ENCODE data around the gene CLDN5.
A peak's percentile ranks its signal among the peaks of the same experiment; 100 is the strongest.

CLDN5 gene

GRCh38 chr22:19559324-19559811 is 35.2 kb upstream of the CLDN5 start:
- ChIA-PET CTCF (interaction anchor here (0.9 kb wide), 1 partner anchor 71 kb away, joined by 3 read pairs; no protein-coding TSS in a partner anchor), POLR2A (no interaction called here)
- TF ChIP-seq, protein P1, sequence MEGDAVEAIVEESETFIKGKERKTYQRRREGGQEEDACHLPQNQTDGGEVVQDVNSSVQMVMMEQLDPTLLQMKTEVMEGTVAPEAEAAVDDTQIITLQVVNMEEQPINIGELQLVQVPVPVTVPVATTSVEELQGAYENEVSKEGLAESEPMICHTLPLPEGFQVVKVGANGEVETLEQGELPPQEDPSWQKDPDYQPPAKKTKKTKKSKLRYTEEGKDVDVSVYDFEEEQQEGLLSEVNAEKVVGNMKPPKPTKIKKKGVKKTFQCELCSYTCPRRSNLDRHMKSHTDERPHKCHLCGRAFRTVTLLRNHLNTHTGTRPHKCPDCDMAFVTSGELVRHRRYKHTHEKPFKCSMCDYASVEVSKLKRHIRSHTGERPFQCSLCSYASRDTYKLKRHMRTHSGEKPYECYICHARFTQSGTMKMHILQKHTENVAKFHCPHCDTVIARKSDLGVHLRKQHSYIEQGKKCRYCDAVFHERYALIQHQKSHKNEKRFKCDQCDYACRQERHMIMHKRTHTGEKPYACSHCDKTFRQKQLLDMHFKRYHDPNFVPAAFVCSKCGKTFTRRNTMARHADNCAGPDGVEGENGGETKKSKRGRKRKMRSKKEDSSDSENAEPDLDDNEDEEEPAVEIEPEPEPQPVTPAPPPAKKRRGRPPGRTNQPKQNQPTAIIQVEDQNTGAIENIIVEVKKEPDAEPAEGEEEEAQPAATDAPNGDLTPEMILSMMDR (IDR thresholded peaks at IDR 0.05; ENCODE audit: insufficient read depth, low read length, missing control alignments) = no peak
- no peak overlapping the region for H3K4me3 ChIP-seq (ENCODE audit: low read depth, low read length)
- DNase-seq (ENCODE audit: low read depth, low spot score) = no peak

DNA sequence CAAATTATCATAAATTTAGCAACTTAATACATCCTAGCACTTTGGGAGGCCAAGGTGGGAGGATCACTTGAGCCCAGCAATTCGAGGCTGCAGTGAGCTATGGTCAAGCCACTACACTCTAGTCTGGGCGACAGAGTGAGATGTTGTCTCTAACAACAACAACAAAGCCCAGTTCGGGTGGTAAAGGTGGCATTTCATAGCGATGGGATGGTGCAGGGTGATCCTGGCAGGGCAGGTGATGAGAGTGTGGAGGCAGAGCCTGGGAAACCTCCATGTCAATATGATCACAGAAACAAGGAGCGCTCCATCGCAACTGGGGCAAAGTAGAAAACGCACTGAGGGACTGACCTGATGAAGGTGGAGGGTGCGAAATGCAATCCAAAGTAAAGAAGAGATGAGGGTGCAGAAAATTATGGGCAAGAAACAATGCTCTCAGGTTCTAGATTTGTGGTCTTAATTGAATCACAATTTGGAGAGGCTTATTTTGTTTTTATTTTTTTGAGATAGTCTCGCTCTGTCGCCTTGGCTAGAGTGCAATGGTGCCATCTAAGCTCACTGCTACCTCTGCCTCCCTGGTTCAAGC is 32.8 kb upstream of the CLDN5 start:
- CTCF ChIA-PET = no interaction called here
- DNase-seq (ENCODE audit: low read depth, low spot score) = no peak
- POLR2A ChIA-PET = no interaction called here
- H3K4me3 ChIP-seq (ENCODE audit: low read depth, low read length) = no peak overlapping the region
- TF ChIP-seq, protein P1 (IDR thresholded peaks at IDR 0.05; ENCODE audit: insufficient read depth, low read length, missing control alignments) = no peak

GRCh38 chr22:19555651-19556050 is 31.4 kb upstream of the CLDN5 start:
- no peak overlapping the region for H3K4me3 ChIP-seq (ENCODE audit: low read depth, low read length)
- ChIA-PET CTCF (interaction anchor here (1.3 to 2.1 kb wide), 2 partner anchors 13 to 74 kb away, joined by 4 to 7 read pairs; no protein-coding TSS in a partner anchor), POLR2A (no interaction called here)
- DNase-seq (ENCODE audit: low read depth, low spot score) = no peak
- TF ChIP-seq, protein P1 (IDR thresholded peaks at IDR 0.05; ENCODE audit: insufficient read depth, low read length, missing control alignments) = no peak

GRCh38 chr22:19554834-19555404 is 30.7 kb upstream of the CLDN5 start:
- TF ChIP-seq, protein P1 (IDR thresholded peaks at IDR 0.05; ENCODE audit: insufficient read depth, low read length, missing control alignments) = peak; percentile 31
- ChIA-PET CTCF (interaction anchor here (1.3 to 2.1 kb wide), 2 partner anchors 14 to 75 kb away, joined by 4 to 7 read pairs; no protein-coding TSS in a partner anchor), POLR2A (no interaction called here)
- DNase-seq (ENCODE audit: low read depth, low spot score) = no peak
- H3K4me3 ChIP-seq (ENCODE audit: low read depth, low read length) = no peak overlapping the region

DNA sequence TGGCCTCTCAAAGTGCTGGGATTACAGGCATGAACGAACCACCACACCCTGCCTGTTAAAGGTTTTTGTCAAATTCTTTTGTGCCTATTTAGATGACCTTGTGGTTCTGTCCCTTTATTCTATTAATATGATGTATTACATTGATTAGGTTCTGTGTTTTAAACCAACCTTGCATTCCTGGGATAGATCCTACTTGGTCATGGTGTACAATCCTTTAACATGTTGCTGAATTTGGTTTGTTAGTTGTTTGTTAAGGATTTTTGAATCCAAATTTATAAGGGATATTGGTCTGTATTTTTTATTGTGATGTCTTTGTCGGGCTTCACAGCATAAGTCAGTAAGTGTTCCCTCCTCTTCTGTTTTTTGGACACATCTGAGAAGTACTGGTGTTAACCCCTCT is 29.0 kb upstream of the CLDN5 start:
- H3K4me3 ChIP-seq (ENCODE audit: low read depth, low read length) = no peak overlapping the region
- CTCF ChIA-PET = no interaction called here
- no peak for DNase-seq (ENCODE audit: low read depth, low spot score)
- POLR2A ChIA-PET = no interaction called here
- TF ChIP-seq, protein P1 (IDR thresholded peaks at IDR 0.05; ENCODE audit: insufficient read depth, low read length, missing control alignments) = no peak

DNA sequence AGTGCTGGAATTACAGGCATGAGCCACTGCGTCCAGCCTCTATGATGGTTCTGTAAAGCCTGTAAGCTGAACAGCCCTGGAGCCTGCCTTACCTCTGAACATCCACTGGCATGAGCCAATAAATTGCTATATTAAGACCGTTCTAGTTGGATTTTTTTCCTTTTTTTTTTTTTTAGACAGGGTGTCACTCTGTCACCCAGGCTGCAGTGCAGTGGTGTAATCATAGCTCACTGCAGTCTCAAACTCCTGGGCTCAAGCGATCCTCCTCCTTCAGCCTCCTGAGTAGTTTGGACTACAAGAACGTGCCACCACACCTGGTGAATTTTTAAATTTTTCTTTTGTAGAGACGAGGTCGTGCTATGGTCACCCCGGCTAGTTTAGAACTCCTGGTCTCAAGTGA is 26.2 kb upstream of the CLDN5 start:
- DNase-seq (ENCODE audit: low read depth, low spot score) = no peak
- ChIA-PET CTCF (no interaction called here), POLR2A (no interaction called here)
- H3K4me3 ChIP-seq (ENCODE audit: low read depth, low read length) = no peak overlapping the region
- TF ChIP-seq, protein P1 (IDR thresholded peaks at IDR 0.05; ENCODE audit: insufficient read depth, low read length, missing control alignments) = no peak

Measured in AG04449 (cell line).